HUES64 (cell line): Measurements from ENCODE around the gene CTU2.

Source experiments
- H3K27ac ChIP-seq: 2 replicates; pipeline ENCODE4 v1.7.0; 2013; ENCODE audit warnings: low read depth, low read length, inconsistent platforms
- H3K27me3 ChIP-seq: 2 replicates; pipeline ENCODE4 v1.6.1; 2013; ENCODE audit warnings: mild to moderate bottlenecking, low read length; ENCODE audit not compliant: insufficient read depth
- H3K36me3 ChIP-seq: 2 replicates; pipeline ENCODE4 v1.6.1; 2013; ENCODE audit warnings: mild to moderate bottlenecking, low read length; ENCODE audit not compliant: insufficient read depth
- H3K4me1 ChIP-seq: 2 replicates; pipeline ENCODE4 v1.6.1; 2013; ENCODE audit warnings: mild to moderate bottlenecking, low read length, moderate library complexity; ENCODE audit not compliant: insufficient read depth
- H3K4me3 ChIP-seq: 2 replicates; pipeline ENCODE4 v1.5.1; 2013; ENCODE audit warnings: mild to moderate bottlenecking, low read length, moderate library complexity
- H3K9ac ChIP-seq: 2 replicates; pipeline ENCODE4 v1.6.1; 2013; ENCODE audit warnings: mild to moderate bottlenecking, low read depth, low read length
- H3K9me3 ChIP-seq: 2 replicates; pipeline ENCODE4 v1.6.1; 2013; ENCODE audit warnings: low read depth, low read length; ENCODE audit not compliant: insufficient read depth
- WGBS: fragments of 150-250, 120-280 bp; methylation state at CpG from one replicate; pipeline ENCODE4 v1.1.7; 2013; ENCODE audit warnings: missing lambda C conversion rate; 5-methylcytosine and 5-hydroxymethylcytosine counted together

CTU2 gene

GRCh38 chr16:88691924-88692560, 14.3 kb upstream of the CTU2 start:
- H3K9me3 ChIP-seq: no peaks in the 10 kb centered on the region
- H3K9ac ChIP-seq: no peak overlapping the region
- no peaks in the 10 kb centered on the region for H3K4me1 ChIP-seq
- no peak overlapping the region for H3K27ac ChIP-seq
- WGBS: 92% methylated on average over 26 of the region's 26 CpGs
- peaks cover 12% of the 10 kb centered on the region for H3K36me3 ChIP-seq
- H3K4me3 ChIP-seq: no peak overlapping the region
- H3K27me3 ChIP-seq: peaks cover 20% of the 10 kb centered on the region

DNA sequence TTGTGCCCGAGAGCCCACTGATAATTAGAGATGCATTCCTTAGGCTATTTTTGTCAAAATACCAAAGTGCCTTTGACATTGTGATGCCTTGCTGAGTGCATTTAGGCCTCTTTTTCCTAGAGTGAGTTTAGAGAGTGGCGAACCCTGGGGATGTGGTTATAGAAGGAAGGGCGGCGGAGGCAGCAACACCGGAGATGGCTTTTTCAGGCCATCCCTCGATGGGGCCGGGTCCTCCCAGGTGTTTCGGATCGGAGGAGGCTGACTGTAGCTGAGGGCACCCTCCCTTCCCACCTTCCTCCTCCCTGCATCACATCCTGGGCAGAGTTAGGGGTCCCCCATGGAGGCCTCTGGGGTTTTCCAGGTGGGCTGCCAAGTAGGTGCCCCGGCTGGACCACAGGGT, 13.4 kb upstream of the CTU2 start:
- no peak overlapping the region for H3K27ac ChIP-seq
- H3K9ac ChIP-seq: no peak overlapping the region
- peaks cover 12% of the 10 kb centered on the region for H3K27me3 ChIP-seq
- no peaks in the 10 kb centered on the region for H3K9me3 ChIP-seq
- H3K36me3 ChIP-seq: peaks cover 19% of the 10 kb centered on the region
- 96% methylated on average over 10 of the region's 10 CpGs for WGBS
- H3K4me1 ChIP-seq: no peaks in the 10 kb centered on the region
- no peak overlapping the region for H3K4me3 ChIP-seq

DNA sequence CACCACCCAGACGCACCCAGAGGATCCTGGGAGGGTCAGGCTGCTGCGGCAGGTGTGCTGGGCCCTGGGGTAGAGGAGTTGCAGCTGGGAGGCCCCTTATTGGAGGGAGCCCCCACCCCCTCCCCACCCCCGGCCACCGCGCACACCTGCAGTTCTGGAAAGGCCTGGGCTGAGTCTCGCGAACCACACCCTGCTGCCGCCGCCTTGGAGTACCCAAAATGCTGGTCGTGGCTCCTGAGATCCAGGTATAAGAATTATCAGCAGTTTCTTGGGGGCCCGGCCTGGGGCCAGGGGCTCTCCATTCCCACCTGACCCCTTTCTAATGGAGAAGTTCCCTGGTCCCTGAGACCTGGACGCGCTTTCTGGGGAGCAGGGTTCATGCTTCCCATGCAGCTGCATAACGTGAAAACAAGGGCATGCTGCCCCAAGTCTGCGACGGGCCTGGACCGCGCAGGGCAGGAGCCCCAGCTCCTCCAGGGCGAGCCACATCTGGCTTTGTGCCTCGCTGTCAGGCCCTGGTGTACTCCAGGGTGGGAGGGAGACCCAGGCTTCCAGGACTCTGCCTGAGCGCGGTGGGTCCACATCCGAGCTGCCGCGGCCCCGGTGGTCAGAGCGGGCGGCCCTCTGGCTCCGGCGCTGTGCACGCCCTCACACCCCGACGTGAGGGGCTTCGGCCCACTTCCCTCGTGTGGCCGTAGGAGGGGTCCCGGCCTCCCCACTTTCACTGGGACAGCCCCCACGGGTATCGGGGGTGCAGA, 12.7 kb upstream of the CTU2 start:
- 0 out of 2 replicates have a peak, but pooled peaks cover 5% of the 10 kb centered on the region for H3K27me3 ChIP-seq
- no peak overlapping the region for H3K4me3 ChIP-seq
- WGBS: 92% methylated on average over 39 of the region's 39 CpGs
- no peaks in the 10 kb centered on the region for H3K4me1 ChIP-seq
- no peak overlapping the region for H3K9ac ChIP-seq
- no peak overlapping the region for H3K27ac ChIP-seq
- no peaks in the 10 kb centered on the region for H3K9me3 ChIP-seq
- H3K36me3 ChIP-seq: peaks cover 27% of the 10 kb centered on the region

DNA sequence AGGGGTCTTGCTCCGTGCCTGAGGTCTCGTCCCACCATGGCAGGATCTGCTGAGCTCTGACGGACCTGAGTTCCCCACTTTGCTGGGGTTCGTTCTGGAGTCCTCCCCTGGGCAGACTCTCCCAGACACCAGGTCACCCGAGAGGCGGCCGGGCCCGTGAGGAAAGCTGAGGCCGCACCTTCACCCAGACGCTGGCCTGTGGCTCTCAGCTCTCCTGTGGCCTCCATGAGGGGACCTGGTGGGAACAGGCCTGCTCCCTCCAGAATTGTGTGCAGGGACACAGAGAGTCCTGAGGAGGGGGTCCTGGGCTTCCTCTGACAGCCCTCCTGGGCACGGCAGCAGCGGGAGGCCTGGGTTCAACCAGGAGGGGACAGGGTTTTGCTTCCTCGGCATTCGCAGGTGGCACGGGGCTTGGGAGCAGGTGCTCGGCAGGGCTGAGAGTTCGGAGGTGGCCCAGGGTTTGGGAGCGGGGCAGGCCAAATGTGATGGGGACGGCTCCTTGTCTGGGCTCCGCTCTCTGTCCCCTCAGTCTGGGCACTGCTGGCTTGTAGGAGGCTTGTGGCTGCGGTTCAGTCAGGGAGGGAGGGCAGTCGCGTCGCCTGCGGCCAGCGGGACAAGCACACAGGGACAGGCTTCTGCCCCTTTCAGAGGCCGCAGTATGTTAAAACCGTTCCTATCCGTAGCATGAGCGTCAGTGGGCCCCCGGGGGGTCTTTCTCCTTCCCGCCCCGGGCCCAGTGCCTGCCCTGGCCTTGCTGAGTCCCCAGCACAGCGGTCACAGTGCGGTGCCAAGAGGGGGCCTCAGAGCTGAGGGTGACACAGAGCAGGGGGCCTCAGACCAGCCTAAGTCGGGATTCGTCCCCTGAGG, 11.8 kb upstream of the CTU2 start:
- H3K36me3 ChIP-seq: peaks cover 28% of the 10 kb centered on the region
- H3K4me3 ChIP-seq: no peak overlapping the region
- H3K4me1 ChIP-seq: no peaks in the 10 kb centered on the region
- no peaks in the 10 kb centered on the region for H3K27me3 ChIP-seq
- H3K9ac ChIP-seq: no peak overlapping the region
- 91% methylated on average over 37 of the region's 37 CpGs for WGBS
- H3K9me3 ChIP-seq: no peaks in the 10 kb centered on the region
- no peak overlapping the region for H3K27ac ChIP-seq

DNA sequence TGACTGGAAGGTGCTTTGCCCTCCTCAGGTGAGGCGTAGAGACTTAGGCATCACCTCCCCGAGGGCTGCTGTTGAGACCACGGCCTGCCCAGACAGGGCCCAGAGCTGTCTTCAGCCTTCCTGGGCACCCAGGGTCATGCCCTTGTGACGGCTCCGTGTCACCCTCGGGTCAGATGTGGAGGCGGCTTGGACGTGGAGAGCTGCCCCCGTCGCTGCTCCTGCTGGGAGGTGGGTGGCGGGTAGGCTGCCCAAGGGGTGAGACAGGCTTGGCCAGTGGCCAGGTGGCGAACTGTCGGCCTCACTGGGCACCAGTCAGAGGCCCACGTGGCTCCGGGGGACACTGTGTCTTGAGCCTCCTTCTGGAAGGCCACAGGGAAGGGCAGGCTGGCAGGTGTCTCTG, 11.1 kb upstream of the CTU2 start:
- Histone ChIP-seq H3K27ac (no peak overlapping the region), H3K4me3 (no peak overlapping the region), H3K36me3 (peaks cover 31% of the 10 kb centered on the region), H3K9me3 (no peaks in the 10 kb centered on the region), H3K9ac (no peak overlapping the region), H3K27me3 (no peaks in the 10 kb centered on the region), H3K4me1 (no peaks in the 10 kb centered on the region)
- WGBS: 94% methylated on average over 15 of the region's 15 CpGs

- Histone ChIP-seq H3K4me3 (no peak overlapping the region), H3K27me3 (no peaks in the 10 kb centered on the region), H3K9me3 (no peaks in the 10 kb centered on the region), H3K9ac (no peak overlapping the region), H3K27ac (no peak overlapping the region), H3K4me1 (no peaks in the 10 kb centered on the region), H3K36me3 (peaks cover 31% of the 10 kb centered on the region)
- 96% methylated on average over 7 of the region's 7 CpGs for WGBS
Measured at GRCh38 chr16:88695753-88696152, 10.6 kb upstream of the CTU2 start.

GRCh38 chr16:88696441-88696840, 9.9 kb upstream of the CTU2 start:
- H3K4me1 ChIP-seq: no peaks in the 10 kb centered on the region
- no peak overlapping the region for H3K27ac ChIP-seq
- H3K27me3 ChIP-seq: no peaks in the 10 kb centered on the region
- no peaks in the 10 kb centered on the region for H3K9me3 ChIP-seq
- 94% methylated on average over 14 of the region's 14 CpGs for WGBS
- no peak overlapping the region for H3K4me3 ChIP-seq
- H3K36me3 ChIP-seq: peaks cover 31% of the 10 kb centered on the region
- no peak overlapping the region for H3K9ac ChIP-seq

GRCh38 chr16:88697116-88697830, 9.0 kb upstream of the CTU2 start:
- WGBS: 96% methylated on average over 47 of the region's 47 CpGs
- H3K36me3 ChIP-seq: peaks cover 31% of the 10 kb centered on the region
- H3K9me3 ChIP-seq: no peaks in the 10 kb centered on the region
- no peak overlapping the region for H3K27ac ChIP-seq
- H3K9ac ChIP-seq: no peak overlapping the region
- no peak overlapping the region for H3K4me3 ChIP-seq
- H3K4me1 ChIP-seq: no peaks in the 10 kb centered on the region
- H3K27me3 ChIP-seq: no peaks in the 10 kb centered on the region

- Histone ChIP-seq H3K4me1 (no peaks in the 10 kb centered on the region), H3K27me3 (no peaks in the 10 kb centered on the region), H3K9ac (no peak overlapping the region), H3K9me3 (no peaks in the 10 kb centered on the region), H3K4me3 (no peak overlapping the region), H3K36me3 (peaks cover 31% of the 10 kb centered on the region), H3K27ac (no peak overlapping the region)
- 93% methylated on average over 37 of the region's 37 CpGs for WGBS
Measured at GRCh38 chr16:88697831-88698615, 8.3 kb upstream of the CTU2 start.

DNA sequence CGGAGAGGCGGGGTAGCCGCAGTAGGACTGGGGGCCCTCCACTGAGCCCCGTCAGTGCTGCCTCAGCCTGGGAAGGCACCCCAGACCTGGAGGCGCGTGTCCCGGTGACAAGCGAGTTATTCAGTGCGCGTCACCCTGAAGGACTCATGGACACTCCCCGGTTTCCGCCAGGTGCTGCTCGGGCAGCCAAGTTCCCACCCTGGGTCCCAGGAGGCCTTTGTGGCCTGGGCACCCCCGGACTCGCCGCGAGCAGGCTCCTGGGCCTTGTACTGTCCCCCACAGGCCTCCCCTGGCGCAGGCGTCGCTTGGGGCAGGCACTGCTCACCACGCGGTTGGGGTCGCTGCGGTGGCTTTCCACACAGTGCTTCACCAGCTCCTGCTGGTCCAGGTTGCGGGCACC, 7.7 kb upstream of the CTU2 start:
- Histone ChIP-seq H3K27me3 (no peaks in the 10 kb centered on the region), H3K9me3 (no peaks in the 10 kb centered on the region), H3K4me1 (no peaks in the 10 kb centered on the region), H3K27ac (no peak overlapping the region), H3K36me3 (peaks cover 31% of the 10 kb centered on the region), H3K4me3 (no peak overlapping the region), H3K9ac (no peak overlapping the region)
- WGBS: 96% methylated on average over 25 of the region's 25 CpGs
